Measurements from ENCODE around the gene VAC14. TPM values are rescaled to one million over a fixed set of nuclear protein-coding genes. Genes with fewer than 3 reads are reported as not detected.
A peak's percentile ranks its signal among the peaks of the same experiment; 100 is the strongest.

The VAC14 gene
- total and polyA plus RNA-seq, 2 experiments from 2014 or later = 27.1 to 32.4 TPM

GRCh38 chr16:70681382-70682238, 119.3 kb downstream of the VAC14 start:
- H4K20me1 ChIP-seq (ENCODE audit: insufficient read depth) = no peaks in the 10 kb centered on the region
- no peaks in the 10 kb centered on the region for H3K9me3 ChIP-seq (ENCODE audit: low read depth)
- H3K36me3 ChIP-seq (ENCODE audit: low read depth) = no peaks in the 10 kb centered on the region; the same call in 1 of the 2 replicates
- H3K4me1 ChIP-seq (ENCODE audit: insufficient read depth) = peaks cover 5% of the 10 kb centered on the region
- H3K4me3 ChIP-seq = no peak overlapping the region
- no peak overlapping the region for H2AFZ ChIP-seq
- H3K79me2 ChIP-seq (ENCODE audit: insufficient read depth) = peaks cover 54% of the 10 kb centered on the region
- no peak for TF ChIP-seq EZH2phosphoT487 (IDR thresholded peaks at IDR 0.05; ENCODE audit: insufficient read depth, low read depth)
- TF ChIP-seq EZH2 (IDR thresholded peaks at IDR 0.05; ENCODE audit: insufficient read depth, poor library complexity, severe bottlenecking) = no peak
- in situ Hi-C loops (cut with MboI) = no loop called here
- H3K9me2 ChIP-seq (ENCODE audit: insufficient read depth) = no peaks in the 10 kb centered on the region
- H3K4me2 ChIP-seq (ENCODE audit: unreplicated experiment) = no peak overlapping the region
- no peaks in the 10 kb centered on the region for H3F3A ChIP-seq (ENCODE audit: insufficient read depth)
- no peak for DNase-seq
- H3K9ac ChIP-seq = peak overlapping the region; percentile 95
- no peak overlapping the region for H3K27ac ChIP-seq
- WGBS, 2 experiments (ENCODE audit: low coverage in 1 of 2, low lambda C conversion rate in 2 of 2, missing lambda C conversion rate in 2 of 2) = 63 to 66% methylated on average over 11 to 13 of the region's 13 CpGs
- H3K27me3 ChIP-seq (replicated peaks; ENCODE audit: insufficient read depth) = no peaks in the 10 kb centered on the region

GRCh38 chr16:70680495-70681381, 120.2 kb downstream of the VAC14 start:
- no peaks in the 10 kb centered on the region for H3K9me2 ChIP-seq (ENCODE audit: insufficient read depth)
- in situ Hi-C loops (cut with MboI) = no loop called here
- H3K4me1 ChIP-seq (ENCODE audit: insufficient read depth) = peaks cover 5% of the 10 kb centered on the region
- H3K27ac ChIP-seq = no peak overlapping the region
- no peak for DNase-seq
- no peak overlapping the region for H3K4me2 ChIP-seq (ENCODE audit: unreplicated experiment)
- no peak overlapping the region for H2AFZ ChIP-seq
- peak overlapping the region; percentile 95; the same call in 1 of the 2 replicates for H3K9ac ChIP-seq
- whole genome bisulfite sequencing, 2 experiments (ENCODE audit: low coverage in 1 of 2, low lambda C conversion rate in 2 of 2, missing lambda C conversion rate in 2 of 2) = 65% methylated on average over 17 to 18 of the region's 18 CpGs
- no peaks in the 10 kb centered on the region for H3K9me3 ChIP-seq (ENCODE audit: low read depth)
- H3K36me3 ChIP-seq (ENCODE audit: low read depth) = peaks cover 8% of the 10 kb centered on the region; the same call in 1 of the 2 replicates
- no peaks in the 10 kb centered on the region for H4K20me1 ChIP-seq (ENCODE audit: insufficient read depth)
- H3K4me3 ChIP-seq = no peak overlapping the region
- H3F3A ChIP-seq (ENCODE audit: insufficient read depth) = no peaks in the 10 kb centered on the region
- H3K79me2 ChIP-seq (ENCODE audit: insufficient read depth) = peaks cover 54% of the 10 kb centered on the region
- H3K27me3 ChIP-seq (replicated peaks; ENCODE audit: insufficient read depth) = no peaks in the 10 kb centered on the region
- TF ChIP-seq EZH2phosphoT487 (IDR thresholded peaks at IDR 0.05; ENCODE audit: insufficient read depth, low read depth) (no peak), EZH2 (IDR thresholded peaks at IDR 0.05; ENCODE audit: insufficient read depth, poor library complexity, severe bottlenecking) (no peak)

GRCh38 chr16:70679671-70680494, 121.1 kb downstream of the VAC14 start:
- Histone ChIP-seq H2AFZ (no peak overlapping the region), H3K4me2 (ENCODE audit: unreplicated experiment) (no peak overlapping the region), H3K4me1 (ENCODE audit: insufficient read depth) (peaks cover 5% of the 10 kb centered on the region), H3K36me3 (ENCODE audit: low read depth) (peaks cover 16% of the 10 kb centered on the region; the same call in 1 of the 2 replicates), H3F3A (ENCODE audit: insufficient read depth) (no peaks in the 10 kb centered on the region), H3K79me2 (ENCODE audit: insufficient read depth) (peaks cover 49% of the 10 kb centered on the region), H3K27ac (no peak overlapping the region), H4K20me1 (ENCODE audit: insufficient read depth) (no peaks in the 10 kb centered on the region), H3K9me2 (ENCODE audit: insufficient read depth) (no peaks in the 10 kb centered on the region), H3K27me3 (replicated peaks; ENCODE audit: insufficient read depth) (no peaks in the 10 kb centered on the region), H3K9ac (no peak overlapping the region), H3K4me3 (no peak overlapping the region), H3K9me3 (ENCODE audit: low read depth) (no peaks in the 10 kb centered on the region)
- in situ Hi-C loops (cut with MboI) = no loop called here
- 74 to 88% methylated on average over 28 to 80 of the region's 80 CpGs for WGBS, 2 experiments (ENCODE audit: low coverage in 1 of 2, low lambda C conversion rate in 2 of 2, missing lambda C conversion rate in 2 of 2)
- no peak for TF ChIP-seq EZH2phosphoT487 (IDR thresholded peaks at IDR 0.05; ENCODE audit: insufficient read depth, low read depth)
- TF ChIP-seq EZH2 (IDR thresholded peaks at IDR 0.05; ENCODE audit: insufficient read depth, poor library complexity, severe bottlenecking) = no peak
- peak; percentile 30 for DNase-seq

Measured in GM23248 (cell line).